HEK293T (cell line): ENCODE data around the gene PRR9.

ENCODE experiments used
- BHLHE40 ChIP-seq: fragments of 450-650 bp; IDR thresholded peaks from 2 replicates; pipeline ENCODE4 v1.6.1; 2016; ENCODE audit warnings: mild to moderate bottlenecking, moderate library complexity, borderline replicate concordance
- CTBP1 ChIP-seq: fragments of 450-650 bp; IDR thresholded peaks from 2 replicates; pipeline ENCODE4 v1.6.1; 2016; ENCODE audit warnings: borderline replicate concordance
- ELF4 ChIP-seq: fragments of 450-650 bp; IDR thresholded peaks from 2 replicates; pipeline ENCODE4 v1.6.1; 2017; ENCODE audit warnings: antibody characterized with exemption
- FOXA1 ChIP-seq: fragments of 450-650 bp; IDR thresholded peaks from 2 replicates; pipeline ENCODE4 v1.6.1; 2016; ENCODE audit warnings: mild to moderate bottlenecking
- FOXK2 ChIP-seq: fragments of 450-650 bp; IDR thresholded peaks from 2 replicates; pipeline ENCODE4 v1.6.1; 2016; ENCODE audit warnings: mild to moderate bottlenecking
- FOXM1 ChIP-seq: fragments of 450-650 bp; IDR thresholded peaks from 2 replicates; pipeline ENCODE4 v1.6.1; 2017; ENCODE audit warnings: mild to moderate bottlenecking, borderline replicate concordance
- HDGF ChIP-seq: fragments of 450-650 bp; IDR thresholded peaks from 2 replicates; pipeline ENCODE4 v1.6.1; 2017; ENCODE audit warnings: antibody characterized with exemption, borderline replicate concordance
- LEF1 ChIP-seq: fragments of 450-650 bp; IDR thresholded peaks from 2 replicates; pipeline ENCODE4 v1.6.1; 2017; ENCODE audit warnings: mild to moderate bottlenecking, borderline replicate concordance
- NFRKB ChIP-seq: fragments of 450-650 bp; IDR thresholded peaks from 2 replicates; pipeline ENCODE4 v1.6.1; 2016; ENCODE audit warnings: mild to moderate bottlenecking, moderate library complexity
- SP1 ChIP-seq: fragments of 450-650 bp; IDR thresholded peaks from 2 replicates; pipeline ENCODE4 v1.6.1; 2017
- SUZ12 ChIP-seq: fragments of 450-650 bp; IDR thresholded peaks from 2 replicates; pipeline ENCODE4 v1.6.1; 2016; ENCODE audit warnings: mild to moderate bottlenecking
- TF ChIP-seq, protein P1 (sequence below): fragments of 450-650 bp; IDR thresholded peaks from 2 replicates; pipeline ENCODE4 v1.6.1; 2016

DNA sequence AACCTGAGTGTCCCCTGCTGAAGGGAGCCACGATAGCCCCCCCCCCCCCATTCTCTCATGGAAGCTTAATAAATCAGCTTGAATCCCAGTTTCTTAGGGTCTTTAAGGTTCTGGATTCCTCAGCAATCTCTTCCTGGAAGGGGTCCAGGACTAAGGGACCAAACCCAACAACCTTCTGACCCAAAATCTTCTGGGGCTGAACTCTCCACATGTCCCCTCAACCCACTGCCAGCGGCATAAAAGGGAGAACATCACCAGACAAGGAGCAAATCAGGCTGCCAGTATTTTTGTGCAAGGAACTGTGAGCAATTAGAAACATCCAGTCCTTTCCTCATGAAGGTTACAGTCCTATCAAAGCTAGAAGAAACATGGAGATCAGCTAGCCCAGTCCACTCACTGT is 29.4 kb downstream of the PRR9 start:
- TF ChIP-seq SP1 (no peak), FOXK2 (no peak), FOXA1 (no peak), SUZ12 (no peak), CTBP1 (no peak), LEF1 (no peak), FOXM1 (no peak), ELF4 (no peak), BHLHE40 (no peak), NFRKB (no peak), HDGF (no peak)
- TF ChIP-seq, protein P1, sequence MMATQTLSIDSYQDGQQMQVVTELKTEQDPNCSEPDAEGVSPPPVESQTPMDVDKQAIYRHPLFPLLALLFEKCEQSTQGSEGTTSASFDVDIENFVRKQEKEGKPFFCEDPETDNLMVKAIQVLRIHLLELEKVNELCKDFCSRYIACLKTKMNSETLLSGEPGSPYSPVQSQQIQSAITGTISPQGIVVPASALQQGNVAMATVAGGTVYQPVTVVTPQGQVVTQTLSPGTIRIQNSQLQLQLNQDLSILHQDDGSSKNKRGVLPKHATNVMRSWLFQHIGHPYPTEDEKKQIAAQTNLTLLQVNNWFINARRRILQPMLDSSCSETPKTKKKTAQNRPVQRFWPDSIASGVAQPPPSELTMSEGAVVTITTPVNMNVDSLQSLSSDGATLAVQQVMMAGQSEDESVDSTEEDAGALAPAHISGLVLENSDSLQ = no peak
